ENCODE data around the gene OR6Q1.

The OR6Q1 gene

GRCh38 chr11:58068655-58069054 lies 37.9 kb downstream of the OR6Q1 start:
- intact Hi-C loops (cut with micrococcal nuclease) = no loop called here
- no peak overlapping the region for H3K4me3 Mint-ChIP-seq
- H3K27ac Mint-ChIP-seq = no peak overlapping the region
- H3K9me3 Mint-ChIP-seq = no peaks in the 10 kb centered on the region
- no peaks in the 10 kb centered on the region for H3K4me1 Mint-ChIP-seq (ENCODE audit: low read depth)
- no peaks in the 10 kb centered on the region for H3K36me3 Mint-ChIP-seq (ENCODE audit: low read depth)
- no peaks in the 10 kb centered on the region for H3K27me3 Mint-ChIP-seq

GRCh38 chr11:58070585-58070984 lies 39.8 kb downstream of the OR6Q1 start:
- no peaks in the 10 kb centered on the region for H3K27me3 Mint-ChIP-seq
- no peaks in the 10 kb centered on the region for H3K9me3 Mint-ChIP-seq
- H3K27ac Mint-ChIP-seq = no peak overlapping the region
- H3K36me3 Mint-ChIP-seq (ENCODE audit: low read depth) = no peaks in the 10 kb centered on the region
- no peaks in the 10 kb centered on the region for H3K4me1 Mint-ChIP-seq (ENCODE audit: low read depth)
- intact Hi-C loops (cut with micrococcal nuclease) = no loop called here
- H3K4me3 Mint-ChIP-seq = no peak overlapping the region

GRCh38 chr11:58075781-58076180 lies 45.0 kb downstream of the OR6Q1 start:
- intact Hi-C loops (cut with micrococcal nuclease) = no loop called here
- Mint-ChIP-seq H3K36me3 (ENCODE audit: low read depth) (no peaks in the 10 kb centered on the region), H3K27ac (no peak overlapping the region), H3K27me3 (no peaks in the 10 kb centered on the region), H3K4me1 (ENCODE audit: low read depth) (no peaks in the 10 kb centered on the region), H3K9me3 (no peaks in the 10 kb centered on the region), H3K4me3 (no peak overlapping the region)

Data from dendritic cell treated with granulocyte-macrophage colony-stimulating factor and Interleukin-4, amounts not matched to agents 40 ng/mL and 50 ng/mL, for 4 days (primary cell).